Measurements from ENCODE around the gene DIP2C. TPM values are rescaled to one million over a fixed set of nuclear protein-coding genes. Genes with fewer than 3 reads are reported as not detected.

DIP2C gene
- total RNA-seq, 2 experiments from 2014 or later, result 0.85 to 0.95 TPM

GRCh38 chr10:404991-405390 lies 284.5 kb downstream of the DIP2C start:
- ChIA-PET POLR2A (no interaction called here), CTCF (no interaction called here)
- no peak for TF ChIP-seq CTCF (IDR thresholded peaks at IDR 0.05)
- DNase-seq, result no peak
- ATAC-seq, result no peak
- H3K9me3 Mint-ChIP-seq, result no peaks in the 10 kb centered on the region
- H3K27me3 Mint-ChIP-seq, result no peaks in the 10 kb centered on the region
- H3K36me3 Mint-ChIP-seq (ENCODE audit: low read depth), result no peaks in the 10 kb centered on the region
- intact Hi-C loops (cut with micrococcal nuclease), result no loop called here
- H3K27ac Mint-ChIP-seq, result no peak overlapping the region
- H3K4me1 Mint-ChIP-seq (ENCODE audit: low read depth), result no peaks in the 10 kb centered on the region
- H3K4me3 Mint-ChIP-seq, result no peak overlapping the region

- ATAC-seq (no peak), DNase-seq (no peak)
- no peak overlapping the region for H3K4me3 Mint-ChIP-seq
- no peaks in the 10 kb centered on the region for H3K36me3 Mint-ChIP-seq (ENCODE audit: low read depth)
- H3K27me3 Mint-ChIP-seq, result no peaks in the 10 kb centered on the region
- no peaks in the 10 kb centered on the region for H3K9me3 Mint-ChIP-seq
- ChIA-PET POLR2A (no interaction called here), CTCF (no interaction called here)
- intact Hi-C loops (cut with micrococcal nuclease), result no loop called here
- H3K27ac Mint-ChIP-seq, result no peak overlapping the region
- no peak for TF ChIP-seq CTCF (IDR thresholded peaks at IDR 0.05)
- no peaks in the 10 kb centered on the region for H3K4me1 Mint-ChIP-seq (ENCODE audit: low read depth)
Observed at GRCh38 chr10:404346-404745, 285.1 kb downstream of the DIP2C start.

GRCh38 chr10:398954-399353 lies 290.5 kb downstream of the DIP2C start:
- H3K27me3 Mint-ChIP-seq, result no peaks in the 10 kb centered on the region
- no peak for DNase-seq
- no peaks in the 10 kb centered on the region for H3K9me3 Mint-ChIP-seq
- TF ChIP-seq CTCF (IDR thresholded peaks at IDR 0.05), result no peak
- no peaks in the 10 kb centered on the region for H3K36me3 Mint-ChIP-seq (ENCODE audit: low read depth)
- no peak overlapping the region for H3K27ac Mint-ChIP-seq
- POLR2A ChIA-PET, result interaction anchor here (0.6 kb wide), 1 partner anchor 218 kb away, joined by 3 read pairs; no protein-coding TSS in a partner anchor
- H3K4me1 Mint-ChIP-seq (ENCODE audit: low read depth), result peaks cover 2% of the 10 kb centered on the region
- CTCF ChIA-PET, result interaction anchor here (1.0 kb wide), 1 partner anchor 12 kb away, joined by 3 read pairs; no protein-coding TSS in a partner anchor
- no peak for ATAC-seq
- intact Hi-C loops (cut with micrococcal nuclease), result no loop called here
- no peak overlapping the region for H3K4me3 Mint-ChIP-seq

GRCh38 chr10:397321-398068 lies 292.0 kb downstream of the DIP2C start:
- intact Hi-C loops (cut with micrococcal nuclease), result no loop called here
- Mint-ChIP-seq H3K36me3 (ENCODE audit: low read depth) (no peaks in the 10 kb centered on the region), H3K4me3 (no peak overlapping the region), H3K27ac (no peak overlapping the region), H3K4me1 (ENCODE audit: low read depth) (peaks cover 2% of the 10 kb centered on the region), H3K9me3 (no peaks in the 10 kb centered on the region), H3K27me3 (no peaks in the 10 kb centered on the region)
- TF ChIP-seq CTCF (IDR thresholded peaks at IDR 0.05), result no peak
- CTCF ChIA-PET, result no interaction called here
- ATAC-seq (no peak), DNase-seq (no peak)
- POLR2A ChIA-PET, result no interaction called here

GRCh38 chr10:396535-397220 lies 292.8 kb downstream of the DIP2C start:
- H3K9me3 Mint-ChIP-seq, result no peaks in the 10 kb centered on the region
- peaks cover 2% of the 10 kb centered on the region for H3K4me1 Mint-ChIP-seq (ENCODE audit: low read depth)
- ATAC-seq (no peak), DNase-seq (no peak)
- H3K4me3 Mint-ChIP-seq, result no peak overlapping the region
- CTCF ChIA-PET, result no interaction called here
- H3K36me3 Mint-ChIP-seq (ENCODE audit: low read depth), result no peaks in the 10 kb centered on the region
- no peaks in the 10 kb centered on the region for H3K27me3 Mint-ChIP-seq
- intact Hi-C loops (cut with micrococcal nuclease), result no loop called here
- H3K27ac Mint-ChIP-seq, result no peak overlapping the region
- POLR2A ChIA-PET, result no interaction called here
- no peak for TF ChIP-seq CTCF (IDR thresholded peaks at IDR 0.05)
